Measurements from ENCODE around the gene SEC14L6.

The SEC14L6 gene

DNA sequence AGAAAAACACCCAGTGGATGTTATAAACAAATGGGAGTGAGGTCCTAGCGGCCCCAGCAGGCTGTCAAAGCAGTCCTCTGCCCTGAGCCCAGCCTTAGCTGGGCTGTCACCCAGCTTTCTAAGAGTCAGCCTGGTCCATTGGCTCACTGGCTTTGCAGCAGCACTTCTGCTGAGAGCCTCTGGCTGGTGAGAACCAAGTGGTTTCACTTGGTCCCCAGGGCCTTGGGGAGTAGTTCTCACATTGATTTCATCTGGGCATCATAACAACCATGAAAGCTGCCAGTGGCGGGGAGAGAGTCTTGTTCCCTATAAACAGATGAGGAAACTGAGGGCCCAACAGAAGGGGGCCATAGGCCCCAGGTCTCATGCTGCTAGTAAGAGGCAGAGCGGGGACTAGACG lies 11.4 kb downstream of the SEC14L6 start:
- DNase-seq (ENCODE audit: low read depth) = no peak

DNA sequence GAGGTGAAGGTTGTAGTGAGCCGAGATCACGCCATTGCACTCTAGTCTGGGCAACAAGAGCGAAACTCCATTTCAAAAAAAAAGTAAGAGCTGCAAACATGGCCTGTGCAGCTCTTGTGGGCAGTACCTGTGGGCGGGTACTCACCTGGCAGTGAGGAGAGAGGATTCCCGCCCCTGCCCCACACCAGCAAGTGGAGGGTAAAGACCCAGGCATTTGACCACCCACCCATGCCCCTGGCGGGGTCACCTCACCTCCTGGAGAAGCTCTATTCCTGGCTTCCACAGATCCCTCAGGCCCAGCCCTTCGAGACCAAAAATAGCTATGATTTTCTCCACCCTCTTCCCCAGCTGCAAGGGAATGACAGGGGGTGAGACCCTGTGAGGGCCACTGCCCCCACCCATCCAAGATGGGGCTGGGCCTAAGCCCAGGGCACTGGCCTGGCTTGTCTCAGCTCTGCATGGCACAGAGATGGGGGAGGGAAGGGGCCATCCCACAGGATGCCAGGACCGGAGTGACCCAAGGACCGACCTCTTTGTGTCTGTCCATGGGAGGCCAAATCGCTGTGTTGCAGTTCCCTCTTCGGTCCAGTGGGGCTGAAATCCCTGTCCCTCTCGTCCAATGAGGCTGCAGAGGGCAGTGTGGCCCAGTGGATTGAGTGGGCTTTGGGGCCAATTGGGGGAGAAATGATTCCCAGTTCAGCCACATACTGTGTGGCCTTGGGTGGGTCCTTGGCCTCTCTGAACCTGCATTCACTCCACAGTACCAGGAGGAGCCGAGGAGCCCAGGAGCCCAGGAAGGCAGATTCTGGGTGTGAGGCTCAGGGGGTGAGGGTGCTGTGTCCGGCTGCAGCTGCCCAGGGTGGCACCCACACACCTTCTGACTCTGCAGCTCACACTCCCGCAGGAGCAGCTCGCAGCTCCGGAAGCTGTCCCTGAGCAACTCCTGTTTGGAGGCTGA lies 14.6 kb downstream of the SEC14L6 start:
- no peak for DNase-seq (ENCODE audit: low read depth)

DNA sequence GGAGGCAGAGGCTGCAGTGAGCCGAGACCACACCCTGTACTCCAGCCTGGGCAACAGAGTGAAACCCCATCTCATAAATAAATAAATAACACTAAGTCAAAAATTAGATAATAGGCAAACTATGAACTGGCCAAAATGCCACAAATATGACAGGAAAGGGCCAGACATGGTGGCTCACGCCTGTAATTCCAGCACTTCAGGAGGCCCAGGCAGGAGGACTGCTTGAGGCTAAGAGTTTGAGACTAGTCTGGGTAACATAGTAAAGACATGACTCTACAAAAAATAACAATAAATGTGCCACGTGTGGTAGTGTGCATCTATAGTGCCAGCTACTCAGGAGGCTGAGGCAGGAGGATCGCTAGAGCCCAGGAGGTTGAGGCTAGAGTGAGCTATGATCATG lies 19.9 kb downstream of the SEC14L6 start:
- no peak for DNase-seq (ENCODE audit: low read depth)

DNA sequence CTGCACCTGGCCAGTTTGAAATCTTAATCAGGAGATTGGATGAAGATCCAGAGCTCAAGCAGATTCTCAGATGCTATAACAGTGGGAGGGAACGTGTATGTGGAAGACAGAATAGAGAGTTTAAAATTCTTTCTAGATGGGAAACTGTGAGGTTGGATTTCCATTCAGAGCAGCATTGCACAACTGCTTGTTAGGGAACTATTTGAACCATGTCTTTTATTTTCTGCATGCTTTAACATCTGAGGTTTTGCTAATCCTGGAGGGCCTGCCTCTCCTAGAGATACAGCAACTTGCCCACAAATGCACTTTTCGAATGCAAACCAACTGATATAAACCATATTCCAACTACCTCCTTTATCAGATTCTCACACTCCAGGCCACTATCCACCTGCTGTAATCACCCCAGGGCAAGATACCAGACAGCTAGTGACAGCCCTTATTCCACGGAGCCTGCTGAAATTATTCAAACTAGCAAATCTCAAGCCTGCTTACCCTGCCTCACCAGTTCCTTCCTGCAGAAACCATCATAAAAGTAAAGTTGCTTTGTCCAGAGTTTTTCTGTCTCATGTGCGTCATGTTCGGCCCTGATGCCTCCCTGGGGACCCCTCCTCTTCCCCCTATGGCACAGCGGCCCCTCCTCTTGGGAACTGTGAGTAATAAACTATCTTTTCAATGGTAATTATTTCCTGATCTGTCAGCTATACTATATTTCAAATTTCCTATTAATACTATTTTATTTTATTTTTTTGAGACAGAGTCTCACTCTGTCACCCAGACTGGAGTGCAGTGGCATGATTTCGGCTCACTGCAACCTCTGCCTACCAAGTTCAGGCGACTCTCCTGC lies 22.7 kb downstream of the SEC14L6 start:
- DNase-seq (ENCODE audit: low read depth) = no peak

DNA sequence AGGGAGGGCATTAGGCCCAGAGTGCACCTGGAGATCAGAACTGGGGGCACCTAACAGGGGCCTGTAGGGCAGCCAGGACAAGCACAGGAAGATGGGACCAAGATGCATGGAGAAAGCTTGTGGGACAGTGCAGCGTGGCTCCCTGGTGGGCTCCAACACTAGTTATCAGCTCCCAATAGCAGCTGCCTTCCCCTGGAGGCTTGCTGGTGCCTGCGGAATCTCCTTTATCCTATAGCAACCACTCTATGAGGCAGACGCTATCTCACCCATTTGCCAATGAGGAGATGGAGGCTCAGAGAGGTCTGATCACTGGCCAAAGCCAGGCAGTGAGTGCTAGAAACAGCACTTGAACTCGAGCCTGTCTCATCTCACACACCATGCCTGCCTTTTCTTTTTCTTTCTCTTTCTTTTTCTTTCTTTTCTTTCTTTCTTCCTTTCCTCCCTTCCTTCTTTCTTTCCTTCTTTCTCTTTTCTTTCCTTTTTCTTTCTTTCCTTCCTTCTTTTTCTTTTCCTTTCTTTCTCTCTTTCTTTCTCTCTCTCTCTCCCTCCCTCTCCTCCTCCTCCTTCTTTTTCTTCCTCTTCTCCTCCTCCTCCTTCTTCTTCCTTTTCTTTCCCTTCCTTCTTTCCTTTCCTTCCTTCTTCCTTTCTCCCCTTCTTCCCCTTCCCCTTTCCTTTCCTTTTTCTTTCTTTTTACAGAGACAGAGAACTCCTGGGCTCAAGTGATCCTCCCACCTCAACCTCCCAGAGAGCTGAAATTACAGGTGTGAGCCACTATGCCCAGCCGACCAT lies 25.0 kb downstream of the SEC14L6 start:
- no peak for DNase-seq (ENCODE audit: low read depth)

DNA sequence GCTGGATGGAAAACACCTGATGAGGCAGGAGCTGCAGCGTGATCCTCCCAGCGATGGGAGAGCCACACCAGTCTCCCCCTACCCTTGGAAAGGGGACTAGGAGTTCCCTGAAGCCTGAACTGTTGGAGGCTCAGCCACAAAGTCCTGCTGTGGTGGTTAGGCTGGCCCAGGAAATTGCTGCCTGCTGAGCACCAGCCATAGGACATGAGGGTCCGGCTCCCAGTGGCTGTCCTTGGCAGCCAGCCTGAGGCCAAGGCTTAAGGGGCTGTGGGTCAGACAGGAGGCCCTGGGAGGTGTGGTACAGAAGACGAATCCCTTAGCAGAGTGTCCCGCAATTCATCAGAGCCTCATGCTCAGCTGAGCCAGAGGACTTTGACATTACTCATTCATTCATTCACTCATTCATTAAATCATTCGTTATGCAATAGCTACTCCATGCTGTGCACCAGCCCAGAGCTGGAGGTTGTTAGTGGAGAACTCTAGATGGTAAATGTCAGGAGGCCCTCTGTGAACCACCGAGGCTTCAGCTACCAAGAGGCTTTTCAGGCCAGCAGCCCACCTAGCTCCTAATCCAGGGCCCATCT lies 26.6 kb downstream of the SEC14L6 start:
- DNase-seq (ENCODE audit: low read depth) = no peak

DNA sequence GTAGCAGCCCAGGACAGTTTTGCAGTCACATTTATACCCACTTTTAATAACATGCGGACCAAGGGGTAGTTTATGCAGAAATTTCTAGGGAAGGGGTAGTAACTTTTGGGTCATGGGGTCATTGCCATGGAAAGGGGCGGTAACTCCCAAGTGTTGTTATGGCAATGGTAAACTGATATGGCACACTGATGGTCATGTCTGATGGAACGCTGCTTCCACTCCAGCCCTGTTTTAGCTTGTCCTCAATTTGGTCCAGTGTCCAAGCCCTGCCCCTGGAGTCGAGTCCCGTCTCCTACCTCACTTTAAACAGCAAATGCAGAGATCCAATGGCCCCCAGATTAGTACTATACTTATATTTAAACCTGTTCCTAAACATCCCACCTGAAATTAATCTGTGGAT lies 29.8 kb downstream of the SEC14L6 start:
- DNase-seq (ENCODE audit: low read depth) = no peak

DNA sequence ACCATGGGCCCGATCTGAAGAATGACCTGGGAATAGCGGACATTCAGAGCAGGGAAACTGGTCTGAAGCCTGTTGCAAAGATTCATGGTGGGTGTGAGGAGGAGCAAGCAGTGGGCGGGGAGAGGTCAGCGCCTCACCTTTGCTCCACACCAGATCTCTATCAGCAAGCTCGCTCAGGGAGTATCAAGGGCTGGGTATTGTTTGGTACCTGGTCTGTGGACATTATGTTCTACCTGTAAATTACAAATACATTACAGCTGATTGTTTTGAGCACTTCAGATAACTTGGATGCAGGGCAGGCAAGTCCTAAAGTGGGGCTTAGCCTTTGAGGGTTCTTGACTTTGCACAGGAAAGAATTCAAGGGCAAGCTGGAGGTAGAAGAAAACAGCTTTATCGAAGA lies 30.3 kb downstream of the SEC14L6 start:
- DNase-seq (ENCODE audit: low read depth) = no peak

DNA sequence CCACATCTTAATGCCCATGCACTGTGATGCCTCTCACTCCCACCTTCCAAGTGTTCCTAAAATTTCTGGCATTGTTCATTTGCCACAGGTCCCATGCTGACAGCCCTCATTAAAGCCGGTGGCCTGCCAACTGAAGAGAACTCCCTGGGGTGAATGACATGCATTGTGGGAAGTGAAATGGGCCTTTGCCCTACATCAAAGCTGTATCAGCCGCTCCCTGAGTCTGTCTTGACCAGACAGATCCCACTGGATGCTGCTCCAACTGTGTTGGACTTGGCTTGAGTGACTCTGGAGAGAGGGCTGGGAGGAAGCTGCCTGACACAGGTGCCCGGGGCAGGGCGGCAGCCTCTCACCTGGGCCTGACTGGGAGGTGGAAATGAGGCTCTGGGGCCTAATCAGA lies 32.3 kb downstream of the SEC14L6 start:
- DNase-seq (ENCODE audit: low read depth) = no peak

DNA sequence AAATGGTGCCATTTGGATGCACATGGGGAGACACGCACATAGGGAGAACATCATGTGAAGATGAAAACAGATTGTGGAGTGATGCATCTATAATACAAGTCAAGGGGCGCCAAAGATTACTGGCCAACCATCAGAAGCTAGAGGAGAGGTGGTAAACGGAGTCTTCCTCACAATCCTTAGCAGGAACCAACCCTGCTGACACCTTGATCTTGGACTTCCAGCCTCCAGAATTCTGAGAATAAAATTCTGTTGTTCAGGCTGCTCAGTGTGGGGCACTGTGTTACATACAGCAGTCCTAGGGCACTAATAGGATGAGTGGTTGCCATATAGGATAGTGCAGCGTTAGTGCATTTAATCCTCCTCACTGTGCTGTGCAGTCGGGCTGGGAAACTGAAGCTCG lies 33.1 kb downstream of the SEC14L6 start:
- no peak for DNase-seq (ENCODE audit: low read depth)

DNA sequence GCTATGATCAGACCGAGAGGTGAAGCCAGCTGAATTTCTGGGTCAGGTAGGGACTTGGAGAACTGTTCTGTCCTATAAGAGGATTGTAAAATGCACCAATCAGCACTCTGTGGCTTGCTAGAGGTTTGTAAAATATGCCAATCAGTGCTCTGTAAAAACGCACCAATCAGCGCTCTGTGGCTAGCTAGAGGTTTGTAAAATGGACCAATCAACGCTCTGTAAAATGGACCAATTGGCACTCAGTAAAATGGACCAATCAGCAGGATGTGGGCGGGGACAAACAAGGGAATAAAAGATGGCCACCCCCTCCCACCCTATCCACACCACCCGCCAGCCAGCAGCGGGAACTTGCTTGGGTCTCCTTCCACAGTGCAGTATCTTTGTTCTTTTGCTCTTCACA lies 34.6 kb downstream of the SEC14L6 start:
- no peak for DNase-seq (ENCODE audit: low read depth)

DNA sequence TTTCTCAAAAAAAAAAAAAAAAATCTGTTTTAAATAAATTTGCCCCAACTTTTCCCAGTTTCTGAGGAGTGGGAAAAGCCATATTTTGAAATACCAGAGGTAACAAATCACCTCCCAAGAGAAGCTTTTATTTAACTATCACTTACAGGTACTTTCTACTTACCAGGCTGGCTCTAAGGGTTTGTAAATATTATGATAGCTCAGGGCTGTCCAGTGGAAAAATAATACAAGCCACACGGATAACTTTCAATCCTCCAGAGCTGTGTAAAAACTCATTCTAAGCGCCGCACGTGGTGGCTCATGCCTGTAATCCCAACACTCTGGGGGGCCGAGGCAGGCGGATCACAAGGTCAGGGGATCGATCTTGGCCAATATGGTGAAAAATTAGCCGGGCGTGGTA lies 35.4 kb downstream of the SEC14L6 start:
- DNase-seq (ENCODE audit: low read depth) = no peak

DNA sequence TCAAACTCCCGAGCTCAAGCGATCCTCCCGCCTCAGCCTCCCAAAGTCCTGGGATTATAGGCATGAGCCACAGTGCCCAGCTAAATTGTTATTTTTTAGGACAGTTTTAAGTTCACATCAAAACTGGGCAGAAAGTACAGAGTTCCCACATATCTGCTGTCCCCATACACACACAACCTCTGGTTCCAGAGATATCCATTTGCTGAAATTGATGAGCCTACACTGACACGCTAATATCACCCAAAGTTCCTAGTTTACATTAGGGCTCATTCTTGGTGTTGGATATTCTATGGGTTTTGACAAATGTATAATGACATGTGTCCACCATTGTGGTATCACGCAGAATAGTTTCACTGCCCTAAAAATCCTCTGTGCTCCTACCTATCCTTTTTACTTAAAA lies 38.3 kb downstream of the SEC14L6 start:
- no peak for DNase-seq (ENCODE audit: low read depth)

DNA sequence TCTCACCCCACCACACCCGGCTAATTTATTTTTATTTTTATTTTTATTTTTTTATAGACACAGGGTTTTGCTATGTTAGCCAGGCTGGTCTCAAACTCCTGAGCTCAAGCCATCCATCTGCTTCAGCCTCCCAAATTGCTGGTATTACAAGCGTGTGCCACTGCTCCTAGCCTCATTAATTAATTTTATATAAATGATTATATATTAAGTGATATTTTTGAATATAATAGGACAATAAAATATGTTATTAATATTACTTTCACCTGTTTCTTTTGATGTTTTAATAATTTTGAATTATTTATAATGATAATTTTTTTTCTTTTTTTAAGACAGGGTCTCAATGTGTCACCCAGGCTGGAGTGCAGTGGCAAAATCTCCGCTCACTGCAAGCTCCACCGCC lies 38.9 kb downstream of the SEC14L6 start:
- DNase-seq (ENCODE audit: low read depth) = no peak

DNA sequence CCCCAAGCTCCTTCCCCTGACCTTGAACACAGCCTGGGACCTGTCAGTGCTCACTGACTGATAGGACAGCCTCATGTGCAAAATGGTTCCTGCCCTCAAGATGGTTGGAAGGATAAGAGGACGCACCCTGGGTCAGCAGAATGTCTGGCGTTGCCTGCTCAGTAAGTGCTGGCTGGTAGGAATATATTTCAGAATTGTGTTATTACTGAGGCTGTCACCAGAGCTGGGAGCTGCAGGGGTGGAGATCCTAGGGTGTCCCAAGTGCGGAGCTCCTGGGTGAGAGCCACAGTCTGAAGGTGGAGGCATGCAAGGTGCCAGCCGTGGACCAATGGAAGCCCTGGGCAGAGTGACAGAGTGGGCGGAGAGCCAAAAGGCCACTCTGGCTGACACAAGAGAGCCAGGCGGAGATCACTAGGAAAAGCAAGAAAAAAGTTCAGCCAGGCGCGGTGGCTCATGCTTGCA lies 40.0 kb downstream of the SEC14L6 start:
- DNase-seq (ENCODE audit: low read depth) = no peak

DNA sequence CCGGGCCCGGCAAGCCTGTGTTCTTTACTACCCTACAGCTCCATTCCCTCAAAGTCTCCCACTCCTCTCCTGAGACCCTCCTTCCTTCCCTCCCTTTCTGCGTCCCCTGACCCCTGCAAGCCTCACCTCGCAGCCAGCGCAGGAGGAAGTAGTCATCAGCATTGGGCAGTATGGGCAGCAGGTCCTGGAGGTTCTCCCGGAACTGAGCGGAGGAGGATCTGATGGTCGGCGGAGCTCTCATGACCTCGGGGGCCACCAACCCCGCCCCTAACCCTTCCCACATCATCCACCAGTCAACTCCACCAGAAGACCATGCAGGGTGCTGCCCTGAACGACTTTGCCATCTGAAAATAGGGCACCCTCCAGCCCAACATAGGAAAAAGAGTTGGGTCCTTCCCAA lies 43.0 kb downstream of the SEC14L6 start:
- no peak for DNase-seq (ENCODE audit: low read depth)

DNA sequence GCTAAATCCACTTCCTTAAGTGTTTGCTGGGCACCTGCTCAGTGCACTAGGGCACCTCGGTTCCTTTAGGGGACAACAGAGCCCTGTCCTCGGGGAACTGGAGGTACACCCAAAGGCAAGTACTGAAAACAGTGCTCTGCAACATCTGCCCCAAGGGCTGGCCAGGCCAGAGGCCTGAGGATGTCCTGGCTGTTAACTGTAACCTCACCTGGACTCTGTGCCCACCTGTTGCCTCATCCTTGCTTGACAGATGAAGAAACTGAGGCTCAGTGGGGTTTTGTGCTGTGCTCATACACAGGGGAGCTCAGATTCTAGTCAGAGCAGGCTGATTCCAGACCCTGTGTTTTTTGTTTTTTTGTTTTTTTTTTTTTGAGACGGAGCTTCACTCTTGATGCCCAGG lies 43.6 kb downstream of the SEC14L6 start:
- no peak for DNase-seq (ENCODE audit: low read depth)

DNA sequence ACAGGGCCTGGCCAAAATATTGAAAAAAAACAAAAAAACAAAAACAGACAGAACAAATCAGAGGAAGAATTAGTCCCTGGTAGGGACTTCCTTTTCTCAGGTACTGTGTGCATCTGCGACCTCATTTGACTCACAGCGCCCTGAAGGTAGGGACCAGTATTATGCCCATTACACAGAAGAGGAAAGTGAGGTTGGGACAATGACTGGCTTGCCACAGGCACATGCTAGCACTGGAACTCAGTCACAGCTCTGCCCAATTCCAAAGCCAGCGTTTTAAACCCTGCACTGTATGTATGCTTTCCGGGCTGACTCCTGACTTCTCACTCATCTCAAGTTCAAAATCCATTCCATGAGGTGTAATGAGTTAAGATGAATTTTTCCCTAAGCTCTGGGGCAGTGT lies 44.4 kb downstream of the SEC14L6 start:
- DNase-seq (ENCODE audit: low read depth) = no peak

DNA sequence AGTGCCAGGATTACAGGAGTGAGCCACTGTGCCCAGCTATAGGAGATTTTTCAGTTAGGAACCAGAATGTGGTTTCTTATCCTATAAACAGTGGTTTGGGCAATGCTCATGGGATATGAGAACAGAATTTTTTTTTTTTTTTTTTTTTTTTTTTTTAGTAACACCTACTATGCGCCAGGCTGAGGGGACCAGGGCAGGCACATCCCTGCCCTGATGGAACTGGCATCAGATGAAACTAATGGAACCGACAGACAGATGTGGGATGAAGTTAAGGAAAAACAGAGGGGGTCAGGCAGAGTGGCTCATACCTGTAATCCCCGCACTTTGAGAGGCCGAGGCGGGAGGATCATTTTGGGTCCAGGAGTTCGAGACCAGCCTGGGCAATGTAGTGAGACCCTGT lies 45.9 kb downstream of the SEC14L6 start:
- DNase-seq (ENCODE audit: low read depth) = no peak

DNA sequence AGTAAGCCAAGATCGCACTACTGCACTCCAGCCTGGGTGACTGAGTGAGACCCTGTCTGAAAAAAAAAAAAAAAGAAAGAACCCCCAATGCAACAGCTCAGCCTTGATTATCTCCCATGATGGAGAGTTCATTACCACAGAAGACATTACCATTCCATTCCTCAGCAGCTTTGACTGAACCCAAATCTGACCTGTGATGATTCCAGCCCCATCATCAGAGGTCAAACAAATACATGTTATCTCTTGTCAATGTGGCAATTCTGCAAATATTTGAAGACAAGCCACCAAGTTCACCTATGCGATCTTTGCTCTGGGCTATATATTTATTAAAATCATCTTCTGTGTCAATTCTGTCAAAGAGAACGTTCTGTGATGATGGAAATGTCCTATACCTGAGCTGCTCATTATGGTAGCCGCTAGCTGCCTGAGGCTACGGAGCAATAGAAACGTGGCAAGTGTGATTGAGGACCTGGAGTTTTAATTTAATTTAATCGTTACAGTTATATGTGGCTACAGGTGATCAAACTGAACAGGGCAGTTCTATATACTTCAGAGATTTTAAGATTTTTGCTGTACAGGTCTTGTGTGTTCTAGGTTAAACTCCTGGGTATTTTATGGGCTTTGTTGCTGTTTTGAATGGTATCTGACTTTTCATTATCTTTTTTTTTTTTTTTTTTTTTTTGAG lies 48.9 kb downstream of the SEC14L6 start:
- DNase-seq (ENCODE audit: low read depth) = no peak

DNA sequence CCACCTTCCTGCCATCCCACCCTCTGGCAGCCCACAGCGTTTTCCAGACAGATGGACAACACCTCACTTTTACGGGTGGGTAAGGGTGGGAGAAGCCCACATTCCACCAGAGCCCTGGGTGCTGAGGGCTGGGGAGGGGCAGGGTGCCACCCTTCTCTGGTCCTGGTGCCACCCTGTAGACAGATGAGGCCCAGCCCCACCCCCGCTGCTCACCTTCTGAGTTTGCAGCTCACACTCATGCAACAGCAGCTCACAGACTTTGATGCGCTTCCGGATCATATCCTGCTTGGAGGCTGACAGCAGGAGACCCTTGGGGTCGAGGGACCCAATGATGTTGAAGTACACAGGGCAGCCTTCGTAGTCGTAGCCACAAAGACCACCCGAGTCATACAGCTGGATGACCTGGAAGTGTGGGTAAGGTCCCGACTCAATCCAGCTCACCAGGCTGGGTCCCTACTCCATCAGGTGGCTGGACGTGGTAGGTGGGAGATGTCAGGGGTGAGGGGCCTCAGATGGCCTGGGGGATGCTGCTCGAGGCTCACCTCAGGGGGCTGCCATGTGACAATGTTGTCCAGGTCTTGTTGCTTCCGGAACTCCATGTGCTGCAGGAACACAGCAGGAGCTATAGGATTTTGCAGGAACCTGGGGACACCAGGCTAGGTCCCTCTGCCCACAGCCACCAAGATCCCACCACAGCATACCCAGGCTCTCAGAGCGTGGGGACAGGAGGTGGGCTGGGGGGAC lies 51.3 kb downstream of the SEC14L6 start:
- DNase-seq (ENCODE audit: low read depth) = no peak
